Ecto neural progenitor cell (in vitro differentiated cells): Measurements from ENCODE around the gene PRR19.
"Not testable (repeated sequence)": the region's sequence is repeated elsewhere in the genome, so short reads cannot be mapped to it uniquely, and the experiment has no call there.

Source experiments
- DNase-seq: peaks from one replicate; pipeline ENCODE4 v3.0.0-alpha.2; 2018; ENCODE audit warnings: low spot score

PRR19 gene, protein sequence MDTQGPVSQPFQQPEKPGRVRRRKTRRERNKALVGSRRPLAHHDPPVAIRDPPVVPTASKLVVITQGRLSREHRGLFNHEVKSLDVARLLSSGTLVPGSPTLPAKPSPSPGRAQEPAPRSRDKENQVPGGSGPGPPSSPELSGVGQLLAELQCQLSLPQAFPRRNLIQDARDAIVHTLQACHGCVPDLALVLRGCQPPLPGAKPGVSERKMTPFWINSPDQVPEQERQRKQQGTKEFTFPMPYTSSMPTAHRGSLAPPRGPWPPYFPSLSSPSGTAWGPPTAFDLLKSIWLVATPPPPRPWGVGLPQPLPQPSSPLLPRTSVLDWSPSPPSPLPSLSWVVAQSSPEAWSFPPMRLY

DNA sequence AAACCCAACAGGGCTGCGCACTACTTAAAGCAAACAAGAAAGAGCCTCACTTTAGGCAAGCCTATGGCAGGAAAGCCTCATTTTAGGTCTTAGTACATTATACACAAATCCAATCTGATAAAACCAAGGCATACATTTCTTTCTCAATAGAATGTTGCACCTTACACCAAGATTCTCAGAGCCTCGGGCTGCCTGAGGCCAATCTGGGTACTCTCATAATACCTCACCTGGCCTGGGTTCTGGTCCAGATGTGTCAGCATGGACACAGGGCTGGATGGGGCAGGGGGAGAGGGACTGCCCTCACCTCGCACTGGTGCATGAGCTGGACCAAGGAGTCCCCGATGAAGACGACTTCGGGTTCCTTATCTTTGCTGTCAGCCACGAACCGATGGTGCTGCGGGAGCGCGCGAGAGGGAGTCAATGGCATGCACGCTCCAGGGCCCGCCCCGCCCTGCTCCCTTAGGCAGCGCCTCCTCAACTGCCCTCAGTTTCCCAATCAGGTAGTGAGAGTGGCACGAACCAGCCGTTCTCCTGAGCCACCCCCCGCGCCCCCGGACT is at the start of gene PRR19:
PRR19 (plus strand) TSS at position 487 of the 558 bp plus-strand sequence. CDS start 7,453 bp downstream, outside the sequence.
- DNase-seq, result no peak

DNA sequence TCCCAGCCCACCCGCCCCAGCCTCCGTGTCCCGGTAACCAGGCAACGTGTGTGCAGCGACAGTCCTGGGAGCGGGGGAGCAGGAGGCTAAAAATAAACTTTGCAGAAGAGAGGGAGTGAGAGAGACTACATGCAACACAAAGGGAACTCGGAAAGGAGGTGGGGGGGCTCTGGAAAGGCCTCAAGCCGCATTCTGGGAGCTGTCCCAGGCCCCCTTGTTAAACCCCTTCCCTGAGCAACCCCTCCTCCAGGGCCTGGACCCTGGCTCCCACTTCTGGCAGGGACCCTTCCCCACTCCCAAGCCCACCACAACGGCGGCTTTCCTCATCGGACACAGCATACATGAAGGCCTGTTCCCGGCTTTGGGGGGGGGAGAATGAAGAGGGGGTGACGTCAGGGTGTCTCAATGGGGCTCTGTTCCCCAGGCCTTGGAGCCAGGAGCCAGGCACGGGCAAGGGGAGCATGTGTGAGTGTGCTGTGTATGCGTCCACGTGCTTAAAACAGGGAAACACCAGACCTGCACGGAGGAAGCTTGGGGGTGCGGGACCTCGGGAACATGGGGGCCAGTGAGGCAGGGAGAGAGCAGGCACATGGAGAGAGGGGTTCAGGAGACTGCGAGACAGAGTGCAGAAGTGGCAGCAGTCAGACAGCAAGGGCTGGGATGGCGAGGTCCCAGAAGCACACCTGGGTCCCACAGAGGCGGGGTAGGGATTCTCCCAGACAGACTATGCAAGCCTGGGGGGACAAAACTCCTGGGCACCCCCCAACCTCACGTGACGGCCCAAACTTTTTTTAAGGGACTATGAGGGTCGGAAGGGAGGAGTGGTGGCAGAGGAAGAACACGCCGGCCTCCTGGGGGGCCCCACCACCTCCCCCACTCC is 49.3 kb upstream of the PRR19 start:
- DNase-seq, result no peak

DNA sequence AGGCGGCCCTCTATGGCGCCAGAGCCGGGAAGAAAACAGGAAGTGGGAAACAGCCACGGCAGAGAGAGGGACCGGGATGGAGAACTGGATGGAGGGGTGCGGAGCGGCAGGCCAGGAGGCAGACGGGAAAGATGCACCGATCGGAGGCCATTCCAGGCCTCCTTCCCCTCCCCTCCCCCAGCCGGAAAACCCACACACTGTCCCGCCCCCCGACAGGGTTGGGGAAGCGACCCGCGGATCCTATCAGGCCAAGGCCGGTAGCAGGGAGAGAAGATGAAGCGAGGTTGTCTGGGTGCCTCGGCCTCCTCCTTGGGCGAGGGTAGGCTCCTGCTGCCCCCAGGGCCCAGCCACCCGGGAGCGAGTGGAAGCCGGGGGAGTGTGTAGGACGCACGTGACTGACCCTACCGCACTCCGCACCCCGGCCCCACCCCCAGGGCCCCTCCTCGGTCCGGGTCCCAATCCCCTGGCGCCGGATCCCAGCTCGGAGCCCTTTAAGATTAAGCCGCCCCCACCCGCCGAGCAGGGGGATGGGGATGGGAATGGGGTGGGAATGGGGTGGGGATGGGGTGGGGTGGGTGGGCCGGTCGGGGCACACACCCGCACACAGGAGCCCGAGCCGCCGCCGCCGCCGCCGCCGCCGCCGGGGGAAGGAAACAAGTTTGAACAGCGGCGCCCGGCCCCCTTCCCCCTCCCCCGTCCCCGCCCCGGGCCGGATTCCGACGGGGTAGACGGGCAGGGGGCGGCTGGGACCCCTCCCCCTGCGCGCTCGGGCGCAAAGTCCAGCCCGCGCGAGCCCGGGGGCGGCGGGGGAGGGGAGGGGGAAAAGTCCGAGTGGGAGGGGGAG is 48.5 kb upstream of the PRR19 start:
- peak; percentile 90 for DNase-seq

DNA sequence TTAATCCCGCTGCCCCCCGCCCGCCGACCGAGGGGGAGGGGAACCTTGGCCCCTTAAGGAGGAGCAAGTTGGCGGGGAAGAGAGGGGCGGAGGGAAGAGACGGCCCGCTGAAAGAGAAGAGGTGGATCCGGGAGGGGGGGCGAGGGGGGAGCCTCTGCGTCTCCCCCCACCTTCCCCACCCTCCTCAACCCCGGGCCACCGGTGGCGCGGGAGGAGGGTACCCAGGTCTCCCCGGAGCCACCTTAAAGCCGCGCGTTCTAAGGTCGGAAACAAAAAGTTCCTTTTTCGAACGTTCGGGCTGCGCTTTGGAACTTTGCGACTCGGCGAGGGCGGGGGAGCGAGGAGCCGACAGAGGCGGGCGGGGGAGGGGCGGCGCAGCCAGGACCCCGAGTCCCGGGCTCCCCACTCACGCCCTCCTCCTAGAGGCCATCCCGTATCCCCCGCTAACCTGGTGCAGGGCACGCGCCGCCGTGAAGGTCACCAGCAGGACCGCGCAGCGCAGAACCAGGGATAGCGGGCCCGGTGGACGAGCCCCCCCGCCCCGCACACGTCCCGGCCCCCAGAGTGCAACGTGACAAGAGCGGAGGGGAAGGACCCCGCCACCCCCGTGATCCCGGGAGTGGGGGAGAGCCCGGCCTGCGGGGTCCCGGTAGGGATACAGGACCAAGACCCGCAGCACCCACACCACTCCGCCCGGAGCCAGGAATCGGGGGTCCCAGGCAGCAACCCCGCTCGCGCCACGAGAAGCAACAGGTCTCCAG is 47.7 kb upstream of the PRR19 start:
- peak; percentile 83 for DNase-seq

DNA sequence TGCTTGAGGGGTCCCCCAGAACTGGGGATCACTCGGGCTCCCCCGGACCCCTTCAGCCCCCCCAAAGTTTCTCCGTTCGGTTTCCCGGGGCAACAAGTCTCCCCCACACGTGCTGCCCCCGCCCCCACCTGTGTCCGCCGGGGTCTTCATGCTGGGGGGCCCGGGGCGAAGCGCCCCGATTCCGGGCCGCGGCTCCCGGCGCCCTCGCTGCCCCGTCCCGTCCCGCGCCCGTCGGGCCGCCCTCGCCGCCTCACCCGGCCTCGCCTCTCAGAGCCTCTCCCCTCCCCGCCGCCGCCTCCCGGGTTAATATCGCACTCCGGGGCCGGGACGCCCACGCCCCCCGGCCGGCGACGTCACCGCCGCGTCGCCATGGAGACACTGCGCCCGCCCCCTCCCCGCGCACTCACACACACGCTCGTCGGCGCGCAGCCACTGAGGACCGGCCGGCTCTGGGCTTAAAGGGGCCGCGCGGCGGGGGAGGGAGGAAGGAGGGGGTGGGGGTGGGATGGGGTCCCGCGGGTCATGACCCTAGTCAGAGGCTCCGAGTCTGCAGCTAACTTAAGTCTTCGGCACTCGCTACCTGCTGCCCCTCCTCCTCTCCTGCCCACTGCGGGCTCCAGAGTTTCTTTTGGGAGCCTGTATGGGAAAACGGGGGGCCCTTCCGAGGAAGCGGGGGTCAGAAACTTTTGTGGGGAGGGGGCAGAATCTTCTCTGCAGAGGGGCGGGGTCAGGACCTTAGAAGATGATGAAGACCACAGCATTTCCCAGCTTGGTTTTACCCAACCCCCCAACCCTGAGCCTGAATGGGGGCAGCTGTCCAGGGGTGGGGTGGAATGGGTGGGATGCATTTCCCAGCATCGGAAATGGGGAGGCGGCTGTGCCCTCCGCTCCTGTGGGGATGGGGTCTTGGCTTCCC is 46.8 kb upstream of the PRR19 start, which contains the start of gene ERF:
ERF (minus strand) TSS at position 279 of the 916 bp plus-strand sequence; CDS start at position 150, 129 bp downstream.
- DNase-seq, result peak; percentile 97

DNA sequence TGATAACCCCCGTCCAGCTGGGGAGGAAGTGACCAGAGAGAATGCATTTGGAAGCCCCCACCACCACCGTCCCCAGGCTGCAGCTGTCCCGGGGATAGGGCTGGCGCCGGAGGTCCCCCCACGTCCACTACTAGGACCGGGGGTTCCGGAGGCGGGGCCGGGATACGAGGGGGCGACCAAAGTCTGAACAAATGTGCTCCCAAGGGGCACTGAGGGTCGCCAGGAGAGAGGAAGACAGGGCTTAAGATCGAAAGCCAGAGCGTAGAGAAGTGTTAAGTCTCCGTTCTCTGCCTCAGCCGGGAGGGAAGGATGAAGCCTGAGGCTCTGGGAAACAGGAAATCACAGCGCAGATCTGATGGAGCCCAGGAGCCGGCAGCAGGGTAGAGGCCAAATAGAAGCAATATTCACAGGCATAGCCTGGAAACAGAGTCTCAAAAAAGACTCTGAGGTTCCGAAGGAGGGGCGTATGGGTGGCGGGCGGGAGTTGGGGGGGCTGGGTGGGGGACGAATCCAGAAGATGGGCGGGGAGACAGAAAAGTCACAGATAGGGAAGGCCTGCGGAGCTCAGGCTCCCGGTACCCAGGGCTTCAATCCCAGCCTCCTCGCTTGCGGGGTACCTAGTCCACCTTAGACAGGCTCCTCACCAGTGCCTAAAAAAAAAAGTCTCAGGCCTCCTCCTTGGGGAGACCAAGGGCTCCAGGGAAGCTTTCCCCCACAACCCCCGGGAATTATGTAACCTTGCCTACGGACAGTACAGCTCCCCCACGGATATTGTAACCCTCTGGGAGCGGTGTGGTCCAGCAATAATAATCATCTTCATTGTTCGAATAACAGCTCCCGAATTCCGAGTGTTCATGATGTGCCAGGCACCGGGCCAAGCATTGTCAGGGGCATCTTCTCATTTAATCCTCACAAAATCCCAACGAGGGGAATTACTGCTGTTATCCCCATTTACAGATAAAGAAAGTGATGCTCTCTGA is 45.9 kb upstream of the PRR19 start:
- DNase-seq, result peak; percentile 78

DNA sequence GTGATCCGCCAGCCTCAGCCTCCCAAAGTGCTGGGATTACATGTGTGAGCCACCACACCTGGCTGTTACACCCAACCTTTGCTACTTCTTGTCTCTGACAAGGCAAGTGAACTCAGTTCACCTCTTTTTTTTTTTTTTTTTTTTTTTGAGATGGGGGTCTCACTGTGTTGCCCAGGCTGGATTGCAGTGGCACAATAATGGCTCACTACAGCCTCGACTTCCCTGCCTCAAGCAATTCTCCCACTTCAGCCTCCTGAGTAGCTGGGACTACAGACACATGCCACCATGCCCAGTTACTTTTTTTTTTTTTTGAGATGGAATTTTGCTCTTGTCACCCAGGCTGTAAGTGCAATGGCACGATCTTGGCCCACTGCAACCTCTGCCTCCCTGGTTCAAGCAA is 44.1 kb upstream of the PRR19 start:
- DNase-seq, result not testable (repeated sequence)

DNA sequence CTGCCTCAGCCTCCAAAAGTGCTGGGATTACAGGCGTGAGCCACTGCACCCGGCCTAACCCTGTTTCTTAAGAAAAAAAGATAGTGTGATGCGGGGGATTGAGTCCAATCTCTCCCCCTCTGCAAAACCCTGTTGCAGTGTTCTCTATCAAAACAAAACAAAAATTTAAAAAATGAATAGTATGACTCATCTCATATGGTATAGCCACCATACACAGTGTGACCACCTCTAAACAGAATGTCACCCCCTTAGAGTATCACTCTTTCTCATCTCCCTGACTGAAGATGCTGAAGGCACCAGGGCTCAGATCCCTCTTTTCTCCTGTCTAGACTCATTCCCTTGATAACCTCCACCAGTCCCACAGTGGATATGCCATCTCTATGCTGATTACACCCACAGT is 40.2 kb upstream of the PRR19 start:
- no peak for DNase-seq

DNA sequence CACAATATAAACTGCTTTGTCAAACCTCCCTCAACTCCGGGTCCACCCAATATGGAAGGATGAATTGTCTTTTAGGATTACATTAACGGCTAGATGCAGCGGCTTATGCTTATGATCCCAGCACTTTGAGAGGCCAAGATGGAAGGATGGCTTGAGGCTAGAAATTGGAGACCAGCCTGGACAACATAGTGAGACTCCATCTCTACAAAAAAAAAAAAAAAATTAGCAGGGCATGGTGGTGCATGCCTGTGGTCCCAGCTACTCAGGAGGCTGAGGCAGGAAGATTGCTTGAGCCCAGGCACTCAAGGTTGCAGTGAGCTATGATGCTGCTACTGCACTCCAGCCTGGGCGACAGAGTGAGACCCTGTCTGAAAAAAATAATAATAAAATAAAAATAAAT is 35.8 kb upstream of the PRR19 start:
- DNase-seq, result not testable (repeated sequence)

DNA sequence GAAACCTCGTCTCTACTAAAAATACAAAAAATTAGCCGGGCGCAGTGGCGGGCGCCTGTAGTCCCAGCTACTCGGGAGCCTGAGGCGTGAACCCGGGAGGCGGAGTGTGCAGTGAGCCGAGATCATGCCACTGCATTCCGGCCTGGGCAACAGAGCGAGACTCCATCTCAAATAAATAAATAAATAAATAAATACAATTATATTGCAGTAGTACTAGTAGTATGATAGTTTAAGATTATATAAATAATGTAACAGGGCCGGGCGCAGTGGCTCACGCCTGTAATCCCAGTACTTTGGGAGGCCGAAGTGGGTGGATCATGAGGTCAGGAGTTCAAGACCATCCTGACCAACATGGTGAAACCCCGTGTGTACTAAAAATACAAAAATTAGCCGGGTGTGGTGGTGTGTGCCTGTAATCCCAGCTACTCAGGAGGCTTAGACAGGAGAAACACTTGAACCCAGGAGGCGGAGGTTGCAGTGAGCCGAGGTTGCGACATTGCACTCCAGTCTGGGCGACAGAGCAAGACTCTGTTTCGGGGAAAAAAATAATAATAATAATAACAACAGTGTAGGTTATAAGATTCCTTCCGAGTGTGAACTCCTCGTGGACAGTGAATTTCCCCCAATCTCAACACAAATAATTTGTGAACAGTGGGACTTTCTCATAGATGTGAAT is 34.9 kb upstream of the PRR19 start:
- not testable (repeated sequence) for DNase-seq

DNA sequence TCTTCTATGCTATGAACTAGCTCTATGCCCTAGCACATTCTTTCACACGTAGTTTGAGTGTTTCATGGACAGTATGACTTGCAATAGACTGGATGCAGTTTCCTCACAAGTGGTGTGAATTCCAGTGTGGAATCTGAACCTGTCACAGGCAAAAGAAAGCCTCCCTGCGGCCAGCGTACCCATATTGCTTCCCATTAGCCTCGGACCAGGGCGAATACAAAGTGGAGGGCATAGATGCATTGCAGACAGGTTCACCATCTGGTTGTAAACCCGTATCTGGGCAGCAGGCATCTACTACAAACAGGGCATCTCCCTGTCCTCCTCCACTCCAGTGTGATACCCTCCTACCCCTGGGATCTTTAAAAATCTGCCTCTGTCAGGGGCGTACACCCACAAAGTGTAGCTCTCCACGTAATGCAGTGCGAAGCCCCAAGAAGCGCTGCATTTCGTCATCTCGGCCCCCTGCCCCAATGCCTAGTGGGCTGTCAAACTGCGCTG is 34.2 kb upstream of the PRR19 start:
- DNase-seq, result no peak

DNA sequence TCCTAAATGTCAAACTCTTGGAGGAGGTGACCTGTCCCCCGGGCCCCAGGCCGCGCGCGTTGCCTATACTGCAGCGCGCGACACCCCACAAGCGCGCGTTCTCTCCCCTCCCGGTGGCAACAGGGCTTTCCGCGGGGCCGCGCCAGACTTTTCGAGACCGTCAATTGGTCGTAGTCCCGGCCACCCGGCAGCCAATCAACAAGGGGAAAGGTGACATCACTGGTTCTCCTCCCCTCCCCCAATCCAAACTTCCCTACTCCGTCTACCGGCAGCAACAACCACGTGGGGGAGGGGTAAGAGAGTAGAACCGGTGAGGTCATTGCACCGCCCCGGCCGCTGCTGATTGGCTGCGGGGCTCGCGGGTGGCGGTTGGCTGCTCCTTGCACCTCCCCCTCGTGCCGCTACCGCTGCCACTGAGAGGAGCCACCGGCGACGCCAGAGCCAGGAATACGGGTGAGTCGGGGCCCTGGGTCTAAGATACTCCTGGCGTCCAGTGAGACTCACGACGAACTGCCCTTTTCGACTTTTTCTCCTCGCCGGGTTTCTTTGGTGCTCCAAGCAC is 33.7 kb upstream of the PRR19 start:
- DNase-seq, result peak; percentile 98

DNA sequence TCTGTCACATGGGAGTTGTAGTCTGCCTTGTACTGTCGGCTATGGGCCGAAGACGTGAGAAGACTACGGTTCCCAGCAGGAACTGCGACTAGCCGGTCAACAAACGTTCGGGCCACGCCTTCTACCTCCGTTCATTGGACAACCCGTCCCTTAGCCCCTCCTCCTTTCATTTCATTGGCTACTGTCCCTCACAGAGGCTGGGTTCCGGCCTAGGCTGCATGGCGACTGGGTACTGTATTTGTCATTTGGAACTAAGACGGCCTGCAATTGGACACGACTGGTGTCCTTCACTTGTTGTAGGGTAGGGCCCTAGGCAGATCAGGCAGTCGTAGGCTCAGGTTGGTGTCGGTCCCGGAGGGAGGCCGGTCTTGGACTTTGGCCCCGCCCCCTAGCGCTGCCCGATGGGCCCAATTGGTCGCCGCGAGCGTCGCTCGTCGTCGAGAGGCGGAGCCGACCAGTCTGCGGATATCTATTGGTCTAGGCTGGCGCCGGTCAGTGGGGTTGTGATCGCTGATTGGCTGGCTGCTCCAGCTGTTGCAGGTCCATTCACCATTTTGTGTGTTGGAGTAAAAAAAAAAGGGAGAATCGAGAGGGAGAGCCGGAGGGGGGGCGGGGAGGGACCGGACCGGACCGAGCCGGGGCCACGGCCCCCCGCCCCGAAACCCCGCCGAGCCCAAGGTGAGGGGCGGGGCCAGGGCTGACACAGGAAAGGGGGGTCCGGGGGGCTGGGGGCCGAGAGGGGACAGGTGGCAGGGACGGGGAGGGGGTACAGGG is 33.0 kb upstream of the PRR19 start, which contains the start of gene CIC:
CIC (plus strand) TSS at position 549 of the 774 bp plus-strand sequence. CDS start 2,532 bp downstream, outside the sequence.
- peak; percentile 99 for DNase-seq

DNA sequence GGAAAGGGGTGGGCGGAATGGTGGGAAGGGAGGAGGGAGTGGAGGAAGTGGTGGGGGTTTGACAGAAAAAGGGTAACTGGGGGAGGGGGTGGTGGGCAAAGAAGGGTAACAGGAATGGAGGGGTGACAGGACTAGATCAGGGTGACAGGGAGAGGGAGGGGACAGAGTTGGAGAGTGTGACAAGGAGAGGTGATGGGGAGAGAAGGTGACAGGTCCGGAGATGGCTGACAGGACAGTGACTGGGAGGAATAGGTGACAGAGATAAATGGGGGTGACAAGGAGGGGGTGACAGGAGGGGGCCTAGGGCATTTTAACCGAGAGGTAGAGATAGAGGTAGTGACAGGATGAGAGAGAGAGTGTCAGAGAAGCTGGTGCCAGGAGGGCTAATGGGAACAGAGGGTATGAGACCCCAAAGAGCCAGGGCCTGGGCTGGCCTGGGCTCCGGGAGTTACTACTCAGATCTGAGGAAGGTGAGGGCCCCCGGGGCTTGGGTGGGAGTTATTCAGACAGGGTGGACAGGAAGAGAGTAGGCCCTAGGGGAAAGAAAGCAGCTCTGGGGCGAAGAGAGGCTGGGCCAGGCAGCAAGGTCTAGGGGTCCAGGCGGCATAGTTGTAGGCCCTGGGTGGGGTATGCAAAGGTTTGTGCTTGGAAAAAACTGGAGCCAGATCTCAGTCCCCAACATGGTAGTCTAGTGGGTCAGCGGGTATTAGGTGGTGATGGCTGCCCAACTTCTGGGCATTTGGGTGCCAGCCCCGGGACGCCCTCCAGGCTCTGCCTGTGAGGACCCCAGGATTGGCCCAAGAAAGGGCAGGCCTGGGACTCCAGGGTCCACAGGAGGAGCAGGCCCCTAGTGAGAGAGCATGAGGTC is 32.2 kb upstream of the PRR19 start:
- DNase-seq, result no peak

DNA sequence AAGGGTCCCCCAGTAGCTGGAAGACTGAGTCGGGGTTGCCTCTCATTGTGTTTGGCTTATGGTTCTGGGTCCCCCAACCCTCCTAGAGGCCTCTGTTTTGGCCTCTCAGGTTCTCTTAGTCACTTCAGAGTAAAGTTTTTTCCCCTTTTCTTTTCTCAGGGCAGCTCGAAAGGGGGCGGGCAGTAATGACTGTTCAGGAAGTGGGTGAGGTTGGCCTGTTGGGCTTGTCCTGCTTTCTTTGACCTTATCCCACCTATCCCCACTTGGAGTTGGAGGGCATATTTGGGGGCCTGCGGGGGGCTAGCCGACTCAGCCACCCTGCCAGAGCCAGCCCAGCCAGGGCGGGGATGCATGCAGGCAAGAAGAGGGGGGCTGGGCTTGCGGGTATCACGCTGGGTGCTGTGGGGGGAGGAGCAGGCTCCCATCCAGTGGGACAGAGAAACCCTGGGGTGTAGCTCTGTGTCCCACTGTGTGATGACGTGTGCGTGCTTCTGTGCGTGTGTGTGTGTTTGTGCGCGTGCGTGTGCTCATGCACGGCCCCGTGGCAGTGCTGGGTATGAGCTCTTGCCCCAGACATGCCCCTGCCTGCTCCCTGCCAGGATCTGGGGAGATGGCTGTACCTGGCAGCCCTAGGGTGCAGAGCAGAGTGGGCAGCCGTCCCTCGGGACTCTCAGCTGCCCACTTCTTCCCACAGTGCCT is 31.4 kb upstream of the PRR19 start:
- DNase-seq, result no peak
